HFF-Myc (cell line): ENCODE results near the gene TENT4A.
A peak's percentile ranks its signal among the peaks of the same experiment; 100 is the strongest.

Source experiments
- DNase-seq: peaks from one replicate; pipeline ENCODE4 v3.0.0-alpha.2; 2011; ENCODE audit warnings: low read depth; ENCODE audit errors: extremely low read depth
- H3K4me3 ChIP-seq: replicated peaks from 2 replicates; pipeline ENCODE4 v1.5.1; 2011; ENCODE audit warnings: low read depth, mild to moderate bottlenecking, control low read depth, low read length
- CTCF ChIP-seq: IDR thresholded peaks from 2 replicates; pipeline ENCODE4 v1.5.1; 2012; ENCODE audit warnings: mild to moderate bottlenecking, low read depth, low read length, control low read depth; ENCODE audit errors: missing control alignments

TENT4A gene

DNA sequence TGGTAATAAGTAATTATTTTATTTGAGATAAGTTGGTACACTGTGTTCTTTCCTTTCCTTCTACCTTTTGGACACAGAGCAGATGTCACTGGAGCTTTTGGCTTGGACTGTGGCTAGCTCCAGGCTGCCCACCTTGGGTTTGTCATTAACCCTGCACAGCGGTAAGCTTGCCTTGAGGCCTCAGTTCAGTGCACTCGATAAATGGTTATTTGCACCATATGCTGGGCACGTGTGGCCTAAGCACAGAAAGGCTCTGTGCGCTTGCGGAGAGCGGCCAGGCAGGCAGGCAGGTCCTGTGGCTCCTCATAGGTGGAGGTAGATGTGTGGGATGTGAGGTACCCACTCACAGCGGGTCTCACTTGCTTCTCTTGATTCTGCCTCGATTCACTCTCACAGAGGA, 30.0 kb upstream of the TENT4A start:
- no peak for TF ChIP-seq CTCF
- H3K4me3 ChIP-seq: no peak overlapping the region
- DNase-seq: no peak

- no peak for TF ChIP-seq CTCF
- no peak for DNase-seq
- no peak overlapping the region for H3K4me3 ChIP-seq
Observed at GRCh38 chr5:6684075-6684474, 29.2 kb upstream of the TENT4A start.

- no peak for TF ChIP-seq CTCF
- H3K4me3 ChIP-seq: no peak overlapping the region
- no peak for DNase-seq
Observed at GRCh38 chr5:6686501-6686900, 26.7 kb upstream of the TENT4A start.

DNA sequence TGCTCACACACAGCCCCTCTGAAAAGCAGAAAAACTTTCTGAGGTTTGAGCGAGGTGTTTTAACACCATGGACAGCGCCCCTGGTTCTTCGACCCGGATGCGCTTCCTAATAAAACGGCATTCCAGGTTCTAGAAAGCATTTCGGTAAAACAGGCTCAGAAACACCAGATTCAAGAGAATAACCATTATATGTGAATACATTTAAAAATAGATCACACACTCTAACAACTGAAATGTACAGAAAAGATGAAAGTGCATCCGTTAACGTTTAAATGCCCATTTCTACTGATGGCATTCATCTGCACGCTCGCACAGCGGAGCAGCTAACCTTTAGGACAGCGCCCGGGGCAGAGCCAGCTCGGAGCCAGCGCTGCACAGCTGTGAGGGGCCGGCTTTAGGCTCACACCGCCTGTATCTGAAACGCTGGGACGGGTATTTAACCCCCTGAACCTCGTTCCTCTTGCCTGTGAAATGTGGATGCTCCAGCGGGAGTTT, 26.3 kb upstream of the TENT4A start:
- TF ChIP-seq CTCF: no peak
- DNase-seq: no peak
- H3K4me3 ChIP-seq: peak overlapping the region; percentile 1; the same call in 1 of the 2 replicates

DNA sequence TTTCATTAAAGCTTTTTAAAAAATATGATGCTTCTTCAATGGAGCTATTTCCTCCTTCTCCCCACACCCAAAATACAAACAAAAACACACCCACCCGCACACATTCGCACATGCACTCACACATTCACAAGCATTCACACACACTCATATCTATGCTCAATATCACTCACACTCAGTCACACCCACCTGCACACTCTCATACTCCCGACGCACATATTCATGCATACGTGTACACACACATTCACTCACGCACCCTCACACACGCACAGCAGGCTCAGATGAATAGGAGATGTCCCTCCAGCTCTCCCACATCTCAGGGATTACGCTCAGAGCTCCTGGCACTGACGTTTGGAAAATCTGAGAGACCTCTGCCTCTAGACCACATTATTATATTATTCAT, 25.7 kb upstream of the TENT4A start:
- TF ChIP-seq CTCF: no peak
- H3K4me3 ChIP-seq: no peak overlapping the region
- no peak for DNase-seq

GRCh38 chr5:6692906-6693305, 20.3 kb upstream of the TENT4A start:
- H3K4me3 ChIP-seq: no peak overlapping the region

More at GRCh38 chr5:6692906-6693305, 20.3 kb upstream of the TENT4A start:
- no peak for DNase-seq
- no peak for TF ChIP-seq CTCF
